HL-60 (cell line): Measurements from ENCODE around the gene FAM219B.

ENCODE experiments used
- POLR2AphosphoS5 ChIP-seq: IDR thresholded peaks from 2 replicates; pipeline ENCODE4 v1.6.1; 2012; ENCODE audit warnings: low read depth
- REST ChIP-seq: IDR thresholded peaks from 2 replicates; pipeline ENCODE4 v1.6.1; 2012; ENCODE audit warnings: low read depth; ENCODE audit not compliant: insufficient replicate concordance
- SPI1 ChIP-seq: IDR thresholded peaks from 2 replicates; pipeline ENCODE4 v1.6.1; 2012; ENCODE audit warnings: low read depth, mild to moderate bottlenecking, borderline replicate concordance
- TF ChIP-seq, protein P1 (sequence below): IDR thresholded peaks from one replicate; pipeline ENCODE4 v1.5.1; 2011; ENCODE audit warnings: low read length, control low read depth, inconsistent platforms; ENCODE audit not compliant: insufficient read depth

- TF ChIP-seq, protein P1, sequence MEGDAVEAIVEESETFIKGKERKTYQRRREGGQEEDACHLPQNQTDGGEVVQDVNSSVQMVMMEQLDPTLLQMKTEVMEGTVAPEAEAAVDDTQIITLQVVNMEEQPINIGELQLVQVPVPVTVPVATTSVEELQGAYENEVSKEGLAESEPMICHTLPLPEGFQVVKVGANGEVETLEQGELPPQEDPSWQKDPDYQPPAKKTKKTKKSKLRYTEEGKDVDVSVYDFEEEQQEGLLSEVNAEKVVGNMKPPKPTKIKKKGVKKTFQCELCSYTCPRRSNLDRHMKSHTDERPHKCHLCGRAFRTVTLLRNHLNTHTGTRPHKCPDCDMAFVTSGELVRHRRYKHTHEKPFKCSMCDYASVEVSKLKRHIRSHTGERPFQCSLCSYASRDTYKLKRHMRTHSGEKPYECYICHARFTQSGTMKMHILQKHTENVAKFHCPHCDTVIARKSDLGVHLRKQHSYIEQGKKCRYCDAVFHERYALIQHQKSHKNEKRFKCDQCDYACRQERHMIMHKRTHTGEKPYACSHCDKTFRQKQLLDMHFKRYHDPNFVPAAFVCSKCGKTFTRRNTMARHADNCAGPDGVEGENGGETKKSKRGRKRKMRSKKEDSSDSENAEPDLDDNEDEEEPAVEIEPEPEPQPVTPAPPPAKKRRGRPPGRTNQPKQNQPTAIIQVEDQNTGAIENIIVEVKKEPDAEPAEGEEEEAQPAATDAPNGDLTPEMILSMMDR, result no peak
- no peak for TF ChIP-seq POLR2AphosphoS5
- no peak for TF ChIP-seq REST
- TF ChIP-seq SPI1, result no peak
Observed at GRCh38 chr15:74913041-74913440, 6.4 kb upstream of the FAM219B start.
